Measurements from ENCODE around the gene TMEM178A.

- TF ChIP-seq CTCF (IDR thresholded peaks at IDR 0.05; ENCODE audit: low read depth, low read length, poor library complexity, severe bottlenecking) (no peak), EZH2phosphoT487 (IDR thresholded peaks at IDR 0.05; ENCODE audit: borderline replicate concordance, low read length) (no peak)
Observed at GRCh38 chr2:39667104-39667885, 1.6 kb downstream of the TMEM178A start.
